ENCODE measurements around the gene GRSF1.

GRCh38 chr4:70841211-70841610 is 1.5 kb upstream of the GRSF1 start:
- TF ChIP-seq CTCF (conservative IDR thresholded peaks at IDR 0.05): no peak
- no peak for TF ChIP-seq EZH2 (IDR thresholded peaks at IDR 0.05; ENCODE audit: low read depth)
